ENCODE measurements around the gene RDH14.
A peak's percentile ranks its signal among the peaks of the same experiment; 100 is the strongest.

Gene RDH14

GRCh38 chr2:18560031-18560796 lies at the start of gene RDH14:
RDH14 (minus strand) TSS chr2:18560653; CDS start chr2:18560572, 81 bp downstream.
- DNase-seq (ENCODE audit: low read depth), result peak; percentile 57

DNA sequence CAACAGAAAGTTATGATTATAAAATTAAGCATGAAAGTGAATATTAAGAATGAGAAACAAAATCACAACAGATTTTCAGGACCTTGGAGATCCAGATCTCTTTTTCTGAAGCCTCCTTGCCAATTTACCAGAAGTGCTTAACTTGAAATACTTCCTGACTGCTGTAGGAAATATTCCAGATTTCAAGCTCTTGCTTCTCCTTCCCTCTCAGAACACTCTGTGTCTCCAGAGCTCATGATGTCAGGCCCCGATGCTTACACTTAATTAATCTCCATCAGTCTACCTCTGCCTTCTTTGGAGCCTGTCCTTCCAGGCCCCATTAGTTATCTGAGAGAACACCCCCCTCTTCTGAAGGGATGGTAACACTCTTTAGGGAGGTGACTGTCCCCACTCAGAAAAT lies 49.6 kb upstream of the RDH14 start:
- DNase-seq (ENCODE audit: low read depth), result no peak

DNA sequence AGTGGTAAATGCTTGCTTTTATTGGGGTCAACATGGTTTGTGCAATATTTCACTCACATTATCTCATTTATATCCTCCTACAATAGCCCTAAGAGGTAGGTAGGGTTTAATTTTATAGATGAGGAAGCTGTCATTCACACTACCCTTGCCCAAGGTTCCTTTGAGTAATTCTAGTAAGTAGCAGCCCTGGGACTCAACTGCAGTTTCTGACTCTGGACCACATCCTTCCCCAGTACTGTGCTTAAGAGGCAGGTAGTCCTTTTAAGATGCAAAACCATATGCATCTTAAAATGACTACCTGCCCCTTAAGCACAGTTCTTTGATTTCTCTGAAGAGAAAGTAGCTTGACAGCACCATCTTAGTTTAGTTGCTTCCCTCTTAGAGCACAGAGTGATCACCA lies 44.7 kb upstream of the RDH14 start:
- no peak for DNase-seq (ENCODE audit: low read depth)

GRCh38 chr2:18604531-18604885 lies 44.1 kb upstream of the RDH14 start:
- DNase-seq (ENCODE audit: low read depth), result no peak

DNA sequence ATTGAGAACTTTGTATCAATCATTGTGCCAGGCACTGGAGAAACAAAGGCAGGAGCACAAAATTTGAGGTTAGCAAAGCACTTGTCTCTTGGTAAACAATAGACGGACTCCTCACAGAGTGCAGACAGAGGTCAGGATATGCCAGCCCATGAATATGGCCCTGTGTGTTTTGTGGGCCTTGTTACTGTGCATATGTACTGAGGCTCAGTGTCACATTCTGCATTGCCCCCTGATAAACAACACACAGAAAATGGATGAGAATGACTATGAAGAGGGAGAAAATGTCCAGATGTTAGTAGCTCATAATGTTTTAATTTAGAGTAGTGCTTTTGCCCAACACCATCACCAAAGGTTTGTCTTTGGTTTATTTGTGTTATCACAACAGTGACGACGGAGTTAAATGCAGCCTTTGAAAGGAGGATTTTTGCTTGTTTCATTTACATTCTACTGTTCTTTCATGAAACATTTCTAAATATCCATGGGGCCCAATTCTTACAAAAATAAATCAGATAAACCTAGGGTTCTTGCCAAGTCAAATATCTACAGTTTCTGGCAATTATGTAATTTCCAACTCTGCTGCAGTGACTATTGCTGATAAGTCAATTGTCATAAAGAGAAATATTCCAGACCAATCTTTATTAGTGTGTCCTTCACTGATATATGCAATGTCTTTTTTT lies 43.5 kb upstream of the RDH14 start:
- no peak for DNase-seq (ENCODE audit: low read depth)

DNA sequence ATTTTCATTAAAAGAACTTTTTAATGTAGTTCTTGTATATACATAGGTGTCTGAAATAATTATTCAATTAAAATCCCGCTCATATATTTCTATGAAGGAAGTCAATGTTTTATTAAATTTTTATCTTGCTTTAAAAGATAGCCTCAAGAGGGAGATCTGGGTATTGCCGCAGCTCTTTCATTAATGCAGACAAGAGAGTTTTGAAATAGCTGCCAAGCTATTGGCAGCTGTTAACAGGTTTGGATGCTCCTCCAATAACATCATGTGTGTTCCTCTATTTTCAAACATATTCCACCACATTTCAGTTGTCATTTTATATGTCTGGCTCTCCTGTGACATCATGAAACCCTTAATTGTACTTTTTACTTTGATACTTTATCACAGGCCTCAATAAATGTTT lies 41.8 kb upstream of the RDH14 start:
- no peak for DNase-seq (ENCODE audit: low read depth)

DNA sequence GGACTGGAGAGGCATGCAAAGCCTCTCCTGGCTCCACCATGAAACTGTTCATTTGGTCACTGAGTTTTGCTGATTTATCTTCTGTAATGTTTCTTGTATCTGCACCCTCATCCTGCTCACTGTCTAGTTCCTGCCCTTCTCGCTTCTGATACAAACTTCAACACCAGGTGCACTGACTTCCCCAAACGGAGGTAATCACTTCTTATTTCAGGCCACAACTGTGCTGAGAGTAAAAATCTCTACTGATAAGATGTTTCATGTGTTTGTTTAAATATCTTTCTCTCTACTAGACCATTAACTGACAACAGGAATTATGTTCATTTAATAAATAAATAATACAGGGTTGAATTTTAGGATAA lies 39.8 kb upstream of the RDH14 start:
- no peak for DNase-seq (ENCODE audit: low read depth)

DNA sequence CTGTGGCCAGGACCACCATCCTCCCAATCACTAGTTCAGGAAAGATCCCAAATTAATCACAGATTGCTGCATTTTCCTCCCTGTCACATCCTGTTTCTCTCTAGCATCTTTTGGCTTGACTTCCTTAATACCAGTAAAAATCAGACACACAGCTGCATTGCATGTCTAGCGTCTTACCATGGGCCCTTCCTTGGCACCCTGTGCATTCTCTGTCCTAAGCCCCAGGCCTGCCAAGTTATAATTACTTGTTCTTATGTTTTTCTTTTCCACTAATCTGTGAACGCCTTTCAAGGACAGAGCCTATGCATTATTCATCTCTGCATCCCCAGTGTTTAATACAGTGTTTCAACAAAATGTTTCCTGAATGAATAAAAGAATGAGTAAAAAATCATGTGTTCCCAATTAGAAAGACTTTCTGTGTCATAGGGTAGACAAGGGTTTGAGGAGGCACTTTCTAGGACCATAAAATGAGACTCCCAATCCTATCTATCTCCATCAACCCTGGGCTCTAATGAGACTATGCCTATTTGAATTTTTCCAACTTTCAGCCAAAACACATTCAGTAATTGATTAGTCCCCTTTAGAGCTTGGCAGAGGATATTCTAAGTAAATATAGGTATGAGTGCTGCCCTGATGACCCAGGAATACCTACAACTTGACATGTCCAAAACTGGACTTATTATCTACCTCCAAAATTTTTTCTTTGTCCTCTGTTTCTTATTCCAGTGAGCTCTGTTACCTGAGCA lies 39.2 kb upstream of the RDH14 start:
- peak; percentile 70 for DNase-seq (ENCODE audit: low read depth)

GRCh38 chr2:18598848-18599484 lies 38.5 kb upstream of the RDH14 start:
- DNase-seq (ENCODE audit: low read depth), result no peak

DNA sequence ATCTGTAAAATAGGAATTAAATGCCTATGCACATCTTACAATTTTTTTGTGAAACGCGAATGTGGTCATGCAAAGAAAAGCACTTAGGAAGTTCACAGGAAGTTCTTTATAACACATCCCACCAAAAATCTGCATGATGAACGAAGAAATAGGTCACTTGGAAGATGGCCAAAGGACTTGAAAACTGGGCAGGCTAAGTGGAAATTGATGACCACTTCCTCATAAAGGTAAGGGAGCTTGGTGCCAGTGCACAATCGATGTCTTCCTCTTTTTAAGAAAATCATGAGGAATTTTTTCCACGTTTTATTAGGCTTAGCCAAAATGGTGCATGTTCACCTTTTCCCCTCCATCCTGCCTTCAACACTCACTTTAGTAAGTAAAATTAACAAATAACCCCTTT lies 37.2 kb upstream of the RDH14 start:
- no peak for DNase-seq (ENCODE audit: low read depth)

DNA sequence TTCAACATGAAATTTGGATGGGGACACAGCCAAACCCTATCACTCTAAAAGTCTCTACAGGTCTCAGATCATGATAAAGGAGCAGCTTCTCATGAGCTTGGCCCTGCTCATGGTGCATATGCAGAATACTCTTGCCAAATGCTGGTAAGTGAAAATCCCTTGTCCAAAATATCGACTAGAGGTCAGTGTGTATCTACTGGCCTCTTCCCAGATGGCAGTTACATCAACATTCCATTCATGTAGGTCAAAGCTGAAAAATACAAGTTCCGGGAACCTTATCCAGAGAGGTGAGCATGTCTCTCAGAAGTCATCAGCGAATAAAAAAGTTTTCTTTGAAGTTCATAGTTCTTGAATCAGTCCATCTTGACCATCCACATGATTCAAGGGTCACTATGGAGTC lies 36.5 kb upstream of the RDH14 start:
- DNase-seq (ENCODE audit: low read depth), result no peak

DNA sequence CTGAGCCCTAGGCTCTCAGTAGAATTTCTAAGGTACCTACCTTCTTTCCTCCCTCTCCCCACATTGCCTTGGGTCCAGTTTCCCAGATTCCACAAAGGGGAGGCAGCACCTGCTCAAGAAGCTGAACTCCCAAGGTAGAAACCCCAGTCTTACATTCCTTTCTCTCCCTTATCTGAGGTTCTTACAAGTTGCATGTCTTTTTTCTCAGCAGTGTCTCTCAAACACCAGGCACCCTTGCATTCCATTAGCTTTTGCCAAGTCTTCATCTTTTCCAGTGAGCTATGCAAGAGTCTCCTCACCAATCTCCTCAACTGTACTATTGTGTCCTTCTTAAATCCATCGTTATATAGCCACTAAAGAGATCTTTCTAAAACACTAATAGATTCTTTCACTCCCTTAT lies 33.0 kb upstream of the RDH14 start:
- no peak for DNase-seq (ENCODE audit: low read depth)

DNA sequence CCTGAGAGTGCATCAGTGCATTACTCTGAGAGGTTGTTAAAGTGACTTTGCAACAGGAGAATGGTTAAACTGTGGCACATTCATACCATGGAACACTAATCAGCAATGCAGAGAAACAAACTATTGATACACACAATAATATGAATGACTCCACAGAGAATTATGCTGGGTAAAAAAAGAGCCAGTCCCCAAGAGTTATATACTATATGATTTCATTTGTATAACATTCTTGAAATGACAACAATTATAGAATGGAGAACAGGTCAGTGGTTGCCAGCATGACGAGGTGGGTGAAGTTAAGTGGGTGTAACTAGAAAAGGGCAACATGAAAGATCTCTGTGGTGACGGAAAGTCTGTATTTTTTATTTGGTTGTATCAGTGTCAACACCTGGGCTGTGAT lies 31.9 kb upstream of the RDH14 start:
- DNase-seq (ENCODE audit: low read depth), result no peak

GRCh38 chr2:18589354-18589753 lies 28.9 kb upstream of the RDH14 start, which contains the start of gene NT5C1B:
NT5C1B (minus strand) TSS chr2:18589569; CDS start chr2:18589468, 101 bp downstream.
- no peak for DNase-seq (ENCODE audit: low read depth)

DNA sequence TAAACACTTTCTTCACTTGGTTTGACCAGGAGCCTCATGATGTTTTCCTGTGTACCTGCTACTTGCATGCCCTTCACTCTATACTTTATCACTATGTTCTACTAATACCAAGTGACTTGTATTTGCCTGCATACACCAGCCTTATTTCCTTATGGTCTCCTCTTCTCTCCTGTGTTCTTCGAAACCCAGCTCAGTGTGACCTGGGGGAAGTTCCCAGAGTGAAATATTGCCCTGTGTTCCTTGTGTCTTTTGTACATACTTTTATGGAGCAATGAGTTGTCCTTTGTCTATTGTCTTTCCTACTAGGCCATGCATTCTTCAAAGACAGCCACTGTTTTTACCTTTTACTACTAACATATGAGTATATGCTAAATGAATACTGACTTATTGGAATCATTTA lies 28.3 kb upstream of the RDH14 start:
- no peak for DNase-seq (ENCODE audit: low read depth)

- DNase-seq (ENCODE audit: low read depth), result no peak
Observed at GRCh38 chr2:18588049-18588448, 27.6 kb upstream of the RDH14 start.

GRCh38 chr2:18585526-18585925 lies 25.1 kb upstream of the RDH14 start:
- no peak for DNase-seq (ENCODE audit: low read depth)

DNA sequence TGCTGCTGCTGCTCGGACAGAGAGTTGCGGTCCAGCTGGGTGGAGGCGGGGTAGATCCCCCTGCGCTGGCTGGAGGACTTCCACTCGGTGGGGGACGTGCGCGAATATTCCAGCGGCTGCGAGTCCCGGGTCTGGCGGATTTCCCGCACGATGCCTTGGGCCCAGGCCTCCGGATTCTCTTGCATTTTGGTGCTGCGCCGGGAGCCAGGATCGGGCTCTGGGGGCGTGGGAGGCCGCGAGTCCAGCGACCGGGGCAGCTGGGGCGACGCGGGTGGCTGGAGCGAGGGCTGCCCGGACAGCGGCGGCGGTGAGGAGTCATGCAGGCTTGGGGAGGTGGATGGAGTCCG lies 24.1 kb upstream of the RDH14 start:
- DNase-seq (ENCODE audit: low read depth), result no peak

- no peak for DNase-seq (ENCODE audit: low read depth)
Observed at GRCh38 chr2:18583905-18584607, 23.6 kb upstream of the RDH14 start.

GRCh38 chr2:18580606-18581005 lies 20.2 kb upstream of the RDH14 start:
- no peak for DNase-seq (ENCODE audit: low read depth)

DNA sequence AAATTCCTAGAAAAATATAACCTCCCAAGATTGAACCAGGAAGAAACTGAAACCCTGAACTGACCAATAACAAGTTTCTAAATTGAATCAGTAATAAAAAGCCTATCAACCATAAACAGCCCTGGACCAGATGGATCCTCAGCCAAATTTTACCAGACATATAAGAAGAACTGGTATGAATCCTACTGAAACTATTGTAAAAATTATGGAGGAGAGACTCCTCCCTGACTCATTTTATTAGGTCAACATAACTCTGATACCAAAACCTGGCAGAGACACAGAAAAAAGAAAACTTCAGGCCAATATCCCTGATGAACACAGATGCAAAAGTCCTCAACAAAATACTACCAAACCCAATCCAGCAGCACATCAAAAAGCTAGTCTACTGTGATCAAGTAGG lies 17.6 kb upstream of the RDH14 start:
- DNase-seq (ENCODE audit: low read depth), result no peak

DNA sequence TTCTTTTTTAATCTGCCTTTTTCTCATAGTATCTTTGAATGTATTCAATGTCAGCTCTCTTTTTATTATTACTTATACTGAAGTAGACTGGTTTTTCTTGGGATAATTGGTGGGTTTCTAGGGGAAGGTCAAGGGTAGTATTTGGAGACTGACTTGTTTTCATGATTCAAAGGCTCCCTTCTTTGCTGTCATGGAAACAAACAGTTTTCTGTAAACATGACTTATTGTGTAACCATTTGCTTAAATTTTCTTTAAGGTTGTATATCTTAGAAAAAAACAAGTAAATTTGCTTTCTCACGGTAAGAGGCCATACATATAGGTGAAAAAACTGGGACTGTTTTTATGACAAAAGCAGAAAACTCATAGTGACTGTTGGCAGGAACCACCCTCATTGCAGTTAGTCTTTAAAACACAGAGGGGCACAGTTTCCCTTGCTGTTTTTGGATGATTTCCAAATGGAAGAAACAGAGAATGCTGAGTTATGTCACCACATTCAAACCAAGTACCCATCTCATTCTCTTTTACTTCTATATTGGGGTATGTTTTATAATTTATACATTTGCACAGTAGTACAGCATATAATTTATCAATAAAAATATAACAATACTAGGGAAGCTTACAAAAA lies 5.8 kb upstream of the RDH14 start:
- DNase-seq (ENCODE audit: low read depth), result no peak
